GM12878 (cell line): ENCODE data around the gene NGDN.

Experiments
- CREB1 ChIP-seq: IDR thresholded peaks from 2 replicates; pipeline ENCODE4 v1.6.1; 2012; ENCODE audit warnings: low read depth, mild to moderate bottlenecking, inconsistent platforms
- CTCF ChIP-seq, 3 experiments: IDR thresholded peaks in 2 of 3; conservative IDR thresholded peaks in 1 of 3; 2 replicates each; pipeline ENCODE4 v1.5.1; 2011; ENCODE audit warnings: low read depth in 3 of 3, low read length in 3 of 3, mild to moderate bottlenecking in 3 of 3, control low read depth in 2 of 3, moderate library complexity in 2 of 3, inconsistent platforms in 1 of 3, mixed read lengths in 1 of 3; ENCODE audit not compliant: control insufficient read depth in 2 of 3, insufficient read depth in 1 of 3; ENCODE audit errors: extremely low read depth in 1 of 3
- POLR2AphosphoS5 ChIP-seq: IDR thresholded peaks from 2 replicates; pipeline ENCODE4 v1.6.1; 2011; ENCODE audit warnings: mild to moderate bottlenecking, low read length, inconsistent platforms
- REST ChIP-seq: IDR thresholded peaks from 2 replicates; pipeline ENCODE4 v1.6.1; 2012; ENCODE audit warnings: mild to moderate bottlenecking, low read depth, low read length
- RFX5 ChIP-seq: IDR thresholded peaks from 2 replicates; pipeline ENCODE4 v1.6.1; 2011; ENCODE audit warnings: low read depth, low read length, improper control_type of control experiment
- SREBF2 ChIP-seq: IDR thresholded peaks from 2 replicates; pipeline ENCODE4 v1.6.1; 2012; ENCODE audit warnings: mild to moderate bottlenecking, low read length
- SRF ChIP-seq, 2 experiments: IDR thresholded peaks; 2 replicates each; pipeline ENCODE4 v1.6.1; 2011; ENCODE audit warnings: low read depth in 2 of 2, low read length in 2 of 2, mild to moderate bottlenecking in 1 of 2, moderate library complexity in 1 of 2
- TCF12 ChIP-seq: IDR thresholded peaks from 2 replicates; pipeline ENCODE4 v1.6.1; 2011; ENCODE audit warnings: low read depth, mild to moderate bottlenecking, low read length
- YY1 ChIP-seq: IDR thresholded peaks from 2 replicates; pipeline ENCODE4 v1.6.1; 2011; ENCODE audit warnings: low read depth, mild to moderate bottlenecking, low read length
- TF ChIP-seq, protein P1 (sequence below): fragments of 450-650 bp; formaldehyde crosslinking; IDR thresholded peaks from 2 replicates; pipeline ENCODE4 v1.4.0; 2020; ENCODE audit warnings: mild to moderate bottlenecking, moderate library complexity

- TF ChIP-seq REST: no peak
- no peak for TF ChIP-seq TCF12
- TF ChIP-seq SREBF2: no peak
- TF ChIP-seq, protein P1, sequence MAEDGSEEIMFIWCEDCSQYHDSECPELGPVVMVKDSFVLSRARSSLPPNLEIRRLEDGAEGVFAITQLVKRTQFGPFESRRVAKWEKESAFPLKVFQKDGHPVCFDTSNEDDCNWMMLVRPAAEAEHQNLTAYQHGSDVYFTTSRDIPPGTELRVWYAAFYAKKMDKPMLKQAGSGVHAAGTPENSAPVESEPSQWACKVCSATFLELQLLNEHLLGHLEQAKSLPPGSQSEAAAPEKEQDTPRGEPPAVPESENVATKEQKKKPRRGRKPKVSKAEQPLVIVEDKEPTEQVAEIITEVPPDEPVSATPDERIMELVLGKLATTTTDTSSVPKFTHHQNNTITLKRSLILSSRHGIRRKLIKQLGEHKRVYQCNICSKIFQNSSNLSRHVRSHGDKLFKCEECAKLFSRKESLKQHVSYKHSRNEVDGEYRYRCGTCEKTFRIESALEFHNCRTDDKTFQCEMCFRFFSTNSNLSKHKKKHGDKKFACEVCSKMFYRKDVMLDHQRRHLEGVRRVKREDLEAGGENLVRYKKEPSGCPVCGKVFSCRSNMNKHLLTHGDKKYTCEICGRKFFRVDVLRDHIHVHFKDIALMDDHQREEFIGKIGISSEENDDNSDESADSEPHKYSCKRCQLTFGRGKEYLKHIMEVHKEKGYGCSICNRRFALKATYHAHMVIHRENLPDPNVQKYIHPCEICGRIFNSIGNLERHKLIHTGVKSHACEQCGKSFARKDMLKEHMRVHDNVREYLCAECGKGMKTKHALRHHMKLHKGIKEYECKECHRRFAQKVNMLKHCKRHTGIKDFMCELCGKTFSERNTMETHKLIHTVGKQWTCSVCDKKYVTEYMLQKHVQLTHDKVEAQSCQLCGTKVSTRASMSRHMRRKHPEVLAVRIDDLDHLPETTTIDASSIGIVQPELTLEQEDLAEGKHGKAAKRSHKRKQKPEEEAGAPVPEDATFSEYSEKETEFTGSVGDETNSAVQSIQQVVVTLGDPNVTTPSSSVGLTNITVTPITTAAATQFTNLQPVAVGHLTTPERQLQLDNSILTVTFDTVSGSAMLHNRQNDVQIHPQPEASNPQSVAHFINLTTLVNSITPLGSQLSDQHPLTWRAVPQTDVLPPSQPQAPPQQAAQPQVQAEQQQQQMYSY (CRISPR knock-in tag): no peak
- no peak for TF ChIP-seq SRF (IDR thresholded peaks at IDR 0.05; ENCODE audit: low read depth in 2 of 2, low read length in 2 of 2)
- TF ChIP-seq RFX5: no peak
- TF ChIP-seq CTCF (IDR thresholded peaks at IDR 0.05 in 2 of 3, conservative IDR thresholded peaks at IDR 0.05 in 1 of 3; ENCODE audit: control insufficient read depth in 2 of 3, extremely low read depth in 1 of 3, insufficient read depth in 1 of 3, low read depth in 3 of 3, low read length in 3 of 3): no peak
- no peak for TF ChIP-seq YY1
- TF ChIP-seq CREB1: no peak
- TF ChIP-seq POLR2AphosphoS5: no peak
Measured at GRCh38 chr14:23437133-23438100, 32.1 kb upstream of the NGDN start.
